Measurements from ENCODE around the gene DFFB.
"Not testable (repeated sequence)": the region's sequence is repeated elsewhere in the genome, so short reads cannot be mapped to it uniquely, and the experiment has no call there.

Gene DFFB

DNA sequence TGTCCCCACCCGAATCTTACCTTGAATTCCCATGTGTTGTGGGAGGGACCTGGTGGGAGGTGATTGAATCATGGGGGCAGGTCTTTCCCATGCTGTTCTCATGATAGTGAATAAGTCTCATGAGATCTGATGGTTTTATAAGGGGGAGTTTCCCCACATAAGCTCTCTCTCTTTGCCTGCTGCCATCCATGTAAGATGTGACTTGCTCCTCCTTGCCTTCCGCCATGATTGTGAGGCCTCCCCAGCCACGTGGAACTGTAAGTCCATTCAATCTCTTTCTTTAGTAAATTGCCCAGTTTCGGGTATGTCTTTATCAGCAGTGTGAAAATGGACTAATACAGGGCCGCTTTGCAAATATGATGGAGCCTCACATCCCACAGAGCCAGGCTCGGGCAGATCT lies 61.1 kb downstream of the DFFB start:
- peaks cover 7 to 13% of the 10 kb centered on the region in 2 donors for H3K27me3 ChIP-seq (ENCODE audit: control insufficient read depth in 1 of 2, insufficient read depth in 2 of 2, low read length in 2 of 2)
- not testable (repeated sequence) for H3K4me1 ChIP-seq (ENCODE audit: control insufficient read depth, insufficient read depth, low read length); H3K27ac ChIP-seq (ENCODE audit: low read length); H3K9ac ChIP-seq (ENCODE audit: low read length in 2 of 2); H3K9me3 ChIP-seq (ENCODE audit: control insufficient read depth in 2 of 2, low read length in 2 of 2); H3K36me3 ChIP-seq (ENCODE audit: control insufficient read depth in 2 of 2, insufficient read depth in 2 of 2, low read length in 2 of 2); H3K4me3 ChIP-seq (ENCODE audit: low read length in 2 of 2)

DNA sequence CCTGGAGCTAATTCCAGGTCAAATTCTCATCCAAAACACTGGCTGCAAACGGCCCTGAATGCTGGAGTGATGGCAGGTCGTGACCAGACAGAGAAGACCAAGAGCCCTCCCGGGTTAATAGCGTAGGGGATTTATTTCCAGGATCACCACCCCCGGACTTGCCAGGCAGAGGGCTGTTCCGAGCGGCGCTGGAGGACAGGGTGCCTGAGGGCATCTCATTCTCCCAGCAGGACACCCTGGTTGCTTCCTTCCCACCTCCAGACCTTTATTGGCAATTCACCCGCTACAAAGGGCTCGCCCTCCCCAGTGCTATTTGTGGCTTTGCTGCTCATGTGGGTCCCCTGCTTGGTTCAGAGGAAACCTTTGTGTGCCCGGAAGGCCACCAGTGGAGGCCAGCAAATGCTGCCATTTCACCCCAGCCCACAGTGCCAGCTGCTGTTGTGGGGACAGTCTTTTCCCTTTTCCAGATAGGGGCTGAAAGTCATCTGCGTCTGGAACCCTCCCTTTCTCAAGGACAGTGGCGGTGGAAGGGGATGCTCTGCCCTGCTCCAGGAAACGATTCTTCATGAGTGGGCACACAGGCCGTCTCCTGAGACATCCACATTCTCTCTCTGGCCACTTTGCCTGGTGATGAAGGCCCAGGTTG lies 61.8 kb downstream of the DFFB start:
- Histone ChIP-seq H3K27ac (ENCODE audit: low read length) (no peak overlapping the region), H3K4me3 (ENCODE audit: low read length in 2 of 2) (no peak overlapping the region), H3K36me3 (ENCODE audit: control insufficient read depth in 2 of 2, insufficient read depth in 2 of 2, low read length in 2 of 2) (no peaks in the 10 kb centered on the region), H3K27me3 (ENCODE audit: control insufficient read depth in 1 of 2, insufficient read depth in 2 of 2, low read length in 2 of 2) (peaks cover 7 to 13% of the 10 kb centered on the region in 2 donors), H3K9me3 (ENCODE audit: control insufficient read depth in 2 of 2, low read length in 2 of 2) (no peaks in the 10 kb centered on the region), H3K9ac (ENCODE audit: low read length in 2 of 2) (no peak overlapping the region), H3K4me1 (ENCODE audit: control insufficient read depth, insufficient read depth, low read length) (no peaks in the 10 kb centered on the region)

- Histone ChIP-seq H3K4me1 (ENCODE audit: control insufficient read depth, insufficient read depth, low read length) (no peaks in the 10 kb centered on the region), H3K27me3 (ENCODE audit: control insufficient read depth in 1 of 2, insufficient read depth in 2 of 2, low read length in 2 of 2) (peaks cover 7 to 8% of the 10 kb centered on the region in 2 donors), H3K4me3 (ENCODE audit: low read length in 2 of 2) (no peak overlapping the region), H3K9ac (ENCODE audit: low read length in 2 of 2) (no peak overlapping the region), H3K9me3 (ENCODE audit: control insufficient read depth in 2 of 2, low read length in 2 of 2) (no peaks in the 10 kb centered on the region), H3K36me3 (ENCODE audit: control insufficient read depth in 2 of 2, insufficient read depth in 2 of 2, low read length in 2 of 2) (no peaks in the 10 kb centered on the region), H3K27ac (ENCODE audit: low read length) (no peak overlapping the region)
These were observed 62.4 kb downstream of the DFFB start for GRCh38 chr1:3919706-3920105.

GRCh38 chr1:3921765-3922164 lies 64.5 kb downstream of the DFFB start:
- no peaks in the 10 kb centered on the region for H3K9me3 ChIP-seq (ENCODE audit: control insufficient read depth in 2 of 2, low read length in 2 of 2)
- H3K9ac ChIP-seq (ENCODE audit: low read length in 2 of 2): no peak overlapping the region
- H3K27me3 ChIP-seq (ENCODE audit: control insufficient read depth in 1 of 2, insufficient read depth in 2 of 2, low read length in 2 of 2): peaks cover 4 to 14% of the 10 kb centered on the region in 2 donors
- no peak overlapping the region for H3K27ac ChIP-seq (ENCODE audit: low read length)
- H3K36me3 ChIP-seq (ENCODE audit: control insufficient read depth in 2 of 2, insufficient read depth in 2 of 2, low read length in 2 of 2): no peaks in the 10 kb centered on the region
- H3K4me3 ChIP-seq (ENCODE audit: low read length in 2 of 2): no peak overlapping the region
- no peaks in the 10 kb centered on the region for H3K4me1 ChIP-seq (ENCODE audit: control insufficient read depth, insufficient read depth, low read length)

- Histone ChIP-seq H3K4me3 (ENCODE audit: low read length in 2 of 2) (no peak overlapping the region), H3K9me3 (ENCODE audit: control insufficient read depth in 2 of 2, low read length in 2 of 2) (no peaks in the 10 kb centered on the region), H3K4me1 (ENCODE audit: control insufficient read depth, insufficient read depth, low read length) (no peaks in the 10 kb centered on the region), H3K27me3 (ENCODE audit: control insufficient read depth in 1 of 2, insufficient read depth in 2 of 2, low read length in 2 of 2) (peaks cover 3 to 14% of the 10 kb centered on the region in 2 donors), H3K27ac (ENCODE audit: low read length) (no peak overlapping the region), H3K36me3 (ENCODE audit: control insufficient read depth in 2 of 2, insufficient read depth in 2 of 2, low read length in 2 of 2) (no peaks in the 10 kb centered on the region), H3K9ac (ENCODE audit: low read length in 2 of 2) (no peak overlapping the region)
These were observed 65.0 kb downstream of the DFFB start for GRCh38 chr1:3922201-3922725.

DNA sequence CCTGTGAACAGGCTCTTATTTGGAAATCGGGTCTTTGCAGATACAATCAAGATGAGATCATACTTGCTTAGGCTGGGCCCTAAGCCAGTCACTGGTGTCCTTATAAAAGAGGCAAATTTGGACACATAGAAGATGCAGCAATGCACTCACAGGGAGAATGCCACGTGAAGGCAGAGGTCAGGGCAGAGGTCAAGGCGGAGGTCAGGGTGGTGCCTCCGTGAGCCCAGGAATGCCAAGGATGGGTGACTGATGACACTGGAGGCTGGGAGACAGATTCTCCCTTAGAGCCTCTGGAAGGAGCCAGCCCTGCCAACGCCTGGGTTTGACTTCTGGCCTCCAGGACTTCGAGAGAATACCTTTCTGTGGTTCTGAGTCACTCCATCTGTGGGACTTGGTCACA lies 65.6 kb downstream of the DFFB start:
- H3K4me1 ChIP-seq (ENCODE audit: control insufficient read depth, insufficient read depth, low read length): no peaks in the 10 kb centered on the region
- H3K9ac ChIP-seq (ENCODE audit: low read length in 2 of 2): no peak overlapping the region
- H3K36me3 ChIP-seq (ENCODE audit: control insufficient read depth in 2 of 2, insufficient read depth in 2 of 2, low read length in 2 of 2): no peaks in the 10 kb centered on the region
- peaks cover 0 to 2% of the 10 kb centered on the region in 2 donors for H3K9me3 ChIP-seq (ENCODE audit: control insufficient read depth in 2 of 2, low read length in 2 of 2)
- no peak overlapping the region for H3K4me3 ChIP-seq (ENCODE audit: low read length in 2 of 2)
- no peak overlapping the region for H3K27ac ChIP-seq (ENCODE audit: low read length)
- H3K27me3 ChIP-seq (ENCODE audit: control insufficient read depth in 1 of 2, insufficient read depth in 2 of 2, low read length in 2 of 2): peaks cover 3 to 14% of the 10 kb centered on the region in 2 donors

GRCh38 chr1:3923378-3924185 lies 66.3 kb downstream of the DFFB start:
- peaks cover 0 to 2% of the 10 kb centered on the region in 2 donors for H3K9me3 ChIP-seq (ENCODE audit: control insufficient read depth in 2 of 2, low read length in 2 of 2)
- H3K27me3 ChIP-seq (ENCODE audit: control insufficient read depth in 1 of 2, insufficient read depth in 2 of 2, low read length in 2 of 2): peaks cover 3 to 12% of the 10 kb centered on the region in 2 donors
- H3K27ac ChIP-seq (ENCODE audit: low read length): no peak overlapping the region
- H3K4me3 ChIP-seq (ENCODE audit: low read length in 2 of 2): no peak overlapping the region
- H3K36me3 ChIP-seq (ENCODE audit: control insufficient read depth in 2 of 2, insufficient read depth in 2 of 2, low read length in 2 of 2): no peaks in the 10 kb centered on the region
- no peaks in the 10 kb centered on the region for H3K4me1 ChIP-seq (ENCODE audit: control insufficient read depth, insufficient read depth, low read length)
- H3K9ac ChIP-seq (ENCODE audit: low read length in 2 of 2): no peak overlapping the region

GRCh38 chr1:3924186-3924824 lies 67.0 kb downstream of the DFFB start:
- H3K27me3 ChIP-seq (ENCODE audit: control insufficient read depth in 1 of 2, insufficient read depth in 2 of 2, low read length in 2 of 2): peaks cover 3 to 10% of the 10 kb centered on the region in 2 donors
- no peaks in the 10 kb centered on the region for H3K4me1 ChIP-seq (ENCODE audit: control insufficient read depth, insufficient read depth, low read length)
- no peak overlapping the region for H3K4me3 ChIP-seq (ENCODE audit: low read length in 2 of 2)
- no peaks in the 10 kb centered on the region for H3K36me3 ChIP-seq (ENCODE audit: control insufficient read depth in 2 of 2, insufficient read depth in 2 of 2, low read length in 2 of 2)
- H3K27ac ChIP-seq (ENCODE audit: low read length): no peak overlapping the region
- no peak overlapping the region for H3K9ac ChIP-seq (ENCODE audit: low read length in 2 of 2)
- peaks cover 0 to 2% of the 10 kb centered on the region in 2 donors for H3K9me3 ChIP-seq (ENCODE audit: control insufficient read depth in 2 of 2, low read length in 2 of 2)

DNA sequence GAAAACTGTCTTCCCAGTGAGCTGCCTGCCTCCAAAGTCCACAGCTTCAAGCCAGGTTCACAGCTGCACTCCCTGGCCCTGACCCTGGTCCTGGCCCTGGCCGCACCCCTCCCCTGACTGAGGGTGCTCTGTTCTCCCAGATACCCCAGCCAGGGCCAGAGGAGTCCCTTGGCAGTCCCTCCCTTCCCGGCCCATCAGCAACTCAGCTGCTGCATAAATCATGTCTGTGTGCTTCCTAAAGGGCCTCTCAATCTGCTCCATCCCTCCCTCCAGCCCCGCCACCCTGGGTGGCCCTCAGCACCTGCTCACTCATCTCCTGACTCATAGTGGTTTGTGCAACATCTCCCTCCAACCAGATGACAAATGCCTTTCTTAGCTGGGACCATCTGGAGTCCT lies 67.5 kb downstream of the DFFB start:
- Histone ChIP-seq H3K27me3 (ENCODE audit: control insufficient read depth in 1 of 2, insufficient read depth in 2 of 2, low read length in 2 of 2) (peaks cover 0 to 10% of the 10 kb centered on the region in 2 donors), H3K36me3 (ENCODE audit: control insufficient read depth in 2 of 2, insufficient read depth in 2 of 2, low read length in 2 of 2) (no peaks in the 10 kb centered on the region), H3K4me1 (ENCODE audit: control insufficient read depth, insufficient read depth, low read length) (no peaks in the 10 kb centered on the region), H3K9ac (ENCODE audit: low read length in 2 of 2) (no peak overlapping the region), H3K27ac (ENCODE audit: low read length) (no peak overlapping the region), H3K9me3 (ENCODE audit: control insufficient read depth in 2 of 2, low read length in 2 of 2) (peaks cover 0 to 2% of the 10 kb centered on the region in 2 donors), H3K4me3 (ENCODE audit: low read length in 2 of 2) (no peak overlapping the region)

- Histone ChIP-seq H3K27me3 (ENCODE audit: control insufficient read depth in 1 of 2, insufficient read depth in 2 of 2, low read length in 2 of 2) (peaks cover 0 to 10% of the 10 kb centered on the region in 2 donors), H3K9ac (ENCODE audit: low read length in 2 of 2) (no peak overlapping the region), H3K27ac (ENCODE audit: low read length) (no peak overlapping the region), H3K4me1 (ENCODE audit: control insufficient read depth, insufficient read depth, low read length) (no peaks in the 10 kb centered on the region), H3K4me3 (ENCODE audit: low read length in 2 of 2) (no peak overlapping the region), H3K36me3 (ENCODE audit: control insufficient read depth in 2 of 2, insufficient read depth in 2 of 2, low read length in 2 of 2) (no peaks in the 10 kb centered on the region), H3K9me3 (ENCODE audit: control insufficient read depth in 2 of 2, low read length in 2 of 2) (peaks cover 0 to 2% of the 10 kb centered on the region in 2 donors)
These were observed 68.0 kb downstream of the DFFB start for GRCh38 chr1:3925256-3925655.
